Heart left ventricle (tissue), 16 donors: Measurements from ENCODE around the gene SMPD3. TPM values are rescaled to one million over a fixed set of nuclear protein-coding genes. Genes with fewer than 3 reads are reported as not detected.

Experiments
- ATAC-seq, 4 donors: fragments of 200-7000 bp; cut with Tn5 transposase; one replicate each; pipeline ENCODE4 v1.9.1; 2020 to 2022; ENCODE audit warnings: moderate library complexity in 4 of 4, mild to moderate bottlenecking in 3 of 4, moderate number of reproducible peaks in 1 of 4
- DNase-seq, 5 donors: peaks; one replicate each; pipeline ENCODE4 v3.0.0-alpha.2; 2020
- H3K27ac ChIP-seq, 12 donors: fragments of 200-600 bp; sonication (generic) in 4 of 12; one replicate each; pipeline versions ENCODE4 v1.5.0 to v1.8.0; 2016 to 2022; ENCODE audit warnings: mild to moderate bottlenecking in 2 of 12
- H3K27me3 ChIP-seq, 9 donors: fragments of 200-600 bp; sonication (generic) in 2 of 9; one replicate each; pipeline versions ENCODE4 v1.5.1 to v1.8.0; 2016 to 2022; ENCODE audit warnings: mild to moderate bottlenecking in 3 of 9
- H3K36me3 ChIP-seq, 9 donors: fragments of 200-600 bp; sonication (generic) in 2 of 9; one replicate each; pipeline versions ENCODE4 v1.5.0 to v1.8.0; 2018 to 2022; ENCODE audit warnings: mild to moderate bottlenecking in 2 of 9
- H3K4me1 ChIP-seq, 12 donors: fragments of 200-600 bp; sonication (generic) in 4 of 12; one replicate each; pipeline versions ENCODE4 v1.5.0 to v1.8.0; 2016 to 2022; ENCODE audit warnings: mild to moderate bottlenecking in 3 of 12
- H3K4me3 ChIP-seq, 12 donors: fragments of 200-600 bp; sonication (generic) in 4 of 12; one replicate each; pipeline versions ENCODE4 v1.5.0 to v1.8.0; 2017 to 2022; ENCODE audit warnings: mild to moderate bottlenecking in 9 of 12, moderate library complexity in 4 of 12
- H3K9me3 ChIP-seq, 12 donors: fragments of 200-600 bp; sonication (generic) in 4 of 12; one replicate each; pipeline versions ENCODE4 v1.5.0 to v1.8.0; 2016 to 2022; ENCODE audit warnings: mild to moderate bottlenecking in 1 of 12
- POLR2A ChIP-seq, 2 donors: fragments of 450-650 bp; IDR thresholded peaks; one replicate each; pipeline ENCODE4 v1.6.1; 2017; ENCODE audit warnings: antibody characterized with exemption in 2 of 2, mild to moderate bottlenecking in 2 of 2, moderate library complexity in 2 of 2
- WGBS, 4 donors: extraction: QIAGEN DNeasy Blood & Tissue Kit in 2 of 4; methylation state at CpG; one replicate each; pipeline versions ENCODE4 v1.1.5 to v1.1.7; 2013 to 2018; 5-methylcytosine and 5-hydroxymethylcytosine counted together
- intact Hi-C, 10 donors: fragments of 100-400 bp; cut with DNase I; formaldehyde crosslinking; loops; one replicate each; pipeline versions ENCODE4 v1.11.1 to v1.14.2; 2022
- polyA plus RNA-seq, 2 donors: library from polyadenylated mRNA; stranded (reverse); fragments of 200-250 nt; gene quantifications; one replicate each; pipeline ENCODE4 v1.2.3, GENCODE V29; 2013
- total RNA-seq, 9 donors: library from RNA; depleted of rRNA in 2 of 9; stranded (reverse); fragments of >200 nt in 2 of 9; fragmentation: NEBNext Ultra II Directional in 3 of 9; extraction: Animal tissue kit (Norgen Biotek cat#: 25700) in 3 of 9; gene quantifications; one replicate each; pipeline versions ENCODE4 v1.1.0 to v1.2.4, GENCODE V29; 2016 to 2023
- TF ChIP-seq, protein P1 (sequence below), 12 donors: fragments of 200-600 bp; sonication (generic) in 4 of 12; IDR thresholded peaks; one replicate each; pipeline versions ENCODE4 v1.5.0 to v1.8.0; 2018 to 2022; ENCODE audit warnings: antibody characterized with exemption in 12 of 12, mild to moderate bottlenecking in 5 of 12
- donor health status: ischemic (EF 13 %, LVEDD 7.1; RV severe dilation, severe dysfunction).
- donor health status: healthy with polysubstance abuse.
- donor health status: DM: no; HTN: yes; CAD: no.
- donor health status: DM: no; HTN: no; CAD: no.
- donor health status: ischemic (EF 25% LVEDD 6.9; RV normal size, moderate dysfunction).
- donor health status: ischemic (EF 25% LVEDD 5.7; RV mildly dilated, moderate dysfunction).
- donor health status: healthy.
- donor health status: DM: yes; HTN: yes; CAD: no.
- donor health status: ischemic (EF 35%, LVEDD 5.7; RV mildly dilated, moderate dysfunction).
- donor health status: nonischemic (EF 11% LVEDD 7.7; RV severe dilation, severe dysfunction).
- donor health status: DM: yes; HTN: yes; CAD: no.
- donor health status: PGD.
- donor health status: ischemic (EF 29% LVEDD 5.4; RV normal size, mild dysfunction).
- donor health status: nonischemic (EF 23%, LVEDD 6.1; RV moderate dilation, normal function).

Gene SMPD3
- total and polyA plus RNA-seq, 11 donors = 0.07 to 14.4 (median 0.17) TPM; not detected in 3

DNA sequence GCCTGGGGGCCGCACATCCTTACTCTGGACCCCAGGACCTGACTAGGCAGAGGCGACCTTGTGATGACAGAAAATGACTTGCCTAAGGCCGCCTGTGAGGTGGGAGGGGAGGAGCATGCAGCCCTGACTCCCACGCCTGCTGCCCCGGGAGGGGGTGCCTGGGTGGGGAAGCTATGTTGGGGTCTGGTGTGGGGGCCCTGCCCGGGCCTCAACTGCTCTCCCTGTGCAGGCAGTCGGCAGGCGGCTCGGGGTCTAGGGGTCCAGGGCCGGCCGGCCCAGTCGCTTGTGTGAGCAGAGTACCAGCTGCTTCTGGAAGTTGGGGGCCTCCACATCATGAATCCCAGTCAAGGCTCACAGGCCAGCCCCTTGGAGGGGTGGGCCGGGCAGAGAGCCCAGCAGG lies 89.4 kb downstream of the SMPD3 start:
- no peak for ATAC-seq
- intact Hi-C loops = no loop called here
- Histone ChIP-seq H3K4me1 (peaks cover 0 to 22% (median 0%) of the 10 kb centered on the region in 12 donors), H3K36me3 (peaks cover 0 to 62% (median 46%) of the 10 kb centered on the region in 9 donors), H3K27me3 (no peaks in the 10 kb centered on the region), H3K9me3 (no peaks in the 10 kb centered on the region), H3K27ac (no peak overlapping the region), H3K4me3 (no peak overlapping the region)
- TF ChIP-seq POLR2A (IDR thresholded peaks at IDR 0.05) = no peak
- TF ChIP-seq, protein P1, sequence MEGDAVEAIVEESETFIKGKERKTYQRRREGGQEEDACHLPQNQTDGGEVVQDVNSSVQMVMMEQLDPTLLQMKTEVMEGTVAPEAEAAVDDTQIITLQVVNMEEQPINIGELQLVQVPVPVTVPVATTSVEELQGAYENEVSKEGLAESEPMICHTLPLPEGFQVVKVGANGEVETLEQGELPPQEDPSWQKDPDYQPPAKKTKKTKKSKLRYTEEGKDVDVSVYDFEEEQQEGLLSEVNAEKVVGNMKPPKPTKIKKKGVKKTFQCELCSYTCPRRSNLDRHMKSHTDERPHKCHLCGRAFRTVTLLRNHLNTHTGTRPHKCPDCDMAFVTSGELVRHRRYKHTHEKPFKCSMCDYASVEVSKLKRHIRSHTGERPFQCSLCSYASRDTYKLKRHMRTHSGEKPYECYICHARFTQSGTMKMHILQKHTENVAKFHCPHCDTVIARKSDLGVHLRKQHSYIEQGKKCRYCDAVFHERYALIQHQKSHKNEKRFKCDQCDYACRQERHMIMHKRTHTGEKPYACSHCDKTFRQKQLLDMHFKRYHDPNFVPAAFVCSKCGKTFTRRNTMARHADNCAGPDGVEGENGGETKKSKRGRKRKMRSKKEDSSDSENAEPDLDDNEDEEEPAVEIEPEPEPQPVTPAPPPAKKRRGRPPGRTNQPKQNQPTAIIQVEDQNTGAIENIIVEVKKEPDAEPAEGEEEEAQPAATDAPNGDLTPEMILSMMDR (IDR thresholded peaks at IDR 0.05) = no peak
- 85 to 92% (median 90%) methylated on average over 6 to 13 of the region's 13 CpGs for WGBS, 4 donors
- DNase-seq = no peak

DNA sequence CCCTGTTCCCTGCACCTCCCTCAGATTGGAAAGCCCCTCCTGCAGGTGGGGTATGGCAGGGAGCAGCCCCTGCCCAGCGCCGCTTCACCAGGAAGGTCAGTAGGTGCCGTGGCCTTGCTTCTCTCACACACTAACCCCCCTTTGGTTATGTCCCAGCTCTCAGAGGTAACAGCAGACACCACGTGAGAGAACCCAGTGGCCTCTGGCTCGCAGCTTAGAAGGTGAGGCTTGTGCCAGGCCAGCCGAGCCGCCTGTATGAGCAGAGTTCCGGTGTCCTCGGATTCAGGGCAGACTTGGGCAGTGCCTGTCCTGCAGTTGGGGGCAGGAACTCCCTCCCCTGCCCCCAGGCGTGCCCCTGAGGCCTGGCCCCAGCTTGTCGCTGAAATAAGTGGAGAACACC lies 90.4 kb downstream of the SMPD3 start:
- H3K9me3 ChIP-seq = no peaks in the 10 kb centered on the region
- peaks cover 0 to 72% (median 56%) of the 10 kb centered on the region in 9 donors for H3K36me3 ChIP-seq
- no peak overlapping the region for H3K4me3 ChIP-seq
- H3K27ac ChIP-seq = no peak overlapping the region
- WGBS, 4 donors = 88 to 94% (median 89%) methylated on average over 11 of the region's 11 CpGs
- ATAC-seq (no peak), DNase-seq (no peak)
- H3K27me3 ChIP-seq = no peaks in the 10 kb centered on the region
- H3K4me1 ChIP-seq = peaks cover 0 to 22% (median 0%) of the 10 kb centered on the region in 12 donors
- TF ChIP-seq, protein P1 (IDR thresholded peaks at IDR 0.05) = no peak
- no peak for TF ChIP-seq POLR2A (IDR thresholded peaks at IDR 0.05)
- intact Hi-C loops = no loop called here

DNA sequence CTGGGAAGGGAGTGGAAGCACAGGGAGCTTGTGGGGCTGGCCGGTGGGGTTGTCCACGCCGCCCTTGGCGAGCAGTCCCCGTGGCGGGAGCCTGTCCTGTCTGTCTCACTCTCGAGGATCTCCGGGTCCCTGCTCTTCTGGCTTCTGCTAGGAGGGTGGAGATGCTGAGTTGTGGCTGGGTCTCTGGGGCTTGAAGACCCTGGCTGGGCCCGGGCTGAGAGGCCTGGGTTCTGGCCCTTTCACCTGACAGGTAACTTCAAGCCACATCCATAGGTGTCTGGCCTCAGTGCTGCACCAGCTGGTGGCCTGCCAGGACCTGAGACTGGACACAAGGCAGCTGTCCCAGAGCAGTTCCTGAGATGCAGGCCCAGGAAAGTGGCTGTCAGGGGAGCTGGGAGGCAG lies 90.8 kb downstream of the SMPD3 start:
- DNase-seq (peak in 1 of 5 donors; percentile 32), ATAC-seq (no peak)
- H3K9me3 ChIP-seq = no peaks in the 10 kb centered on the region
- no peak for TF ChIP-seq POLR2A (IDR thresholded peaks at IDR 0.05)
- TF ChIP-seq, protein P1 (IDR thresholded peaks at IDR 0.05) = no peak
- no peak overlapping the region for H3K27ac ChIP-seq
- peaks cover 0 to 22% (median 0%) of the 10 kb centered on the region in 12 donors for H3K4me1 ChIP-seq
- H3K36me3 ChIP-seq = peaks cover 0 to 74% (median 60%) of the 10 kb centered on the region in 9 donors
- no peaks in the 10 kb centered on the region for H3K27me3 ChIP-seq
- WGBS, 4 donors = 92 to 96% (median 93%) methylated on average over 9 of the region's 9 CpGs
- intact Hi-C loops = no loop called here
- no peak overlapping the region for H3K4me3 ChIP-seq

DNA sequence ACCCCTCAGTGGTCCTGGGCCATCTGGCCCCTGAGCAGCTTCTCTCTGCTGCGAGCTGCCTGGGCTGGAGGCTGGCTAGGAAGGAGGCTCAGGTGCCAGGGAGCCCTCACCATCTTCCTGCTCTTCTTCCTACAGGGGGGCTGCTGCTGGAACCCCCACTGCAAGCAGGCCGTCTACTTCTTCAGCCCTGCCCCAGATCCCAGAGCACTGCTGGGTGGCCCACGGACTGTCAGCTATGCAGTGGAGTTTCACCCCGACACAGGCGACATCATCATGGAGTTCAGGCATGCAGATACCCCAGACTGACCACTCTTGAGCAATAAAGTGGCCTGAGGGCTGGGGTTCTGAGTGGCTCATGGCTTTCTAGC lies 91.4 kb downstream of the SMPD3 start:
- Histone ChIP-seq H3K27me3 (no peaks in the 10 kb centered on the region), H3K9me3 (no peaks in the 10 kb centered on the region), H3K27ac (no peak overlapping the region), H3K4me1 (peaks cover 0 to 22% (median 0%) of the 10 kb centered on the region in 12 donors), H3K36me3 (peaks cover 0 to 79% (median 66%) of the 10 kb centered on the region in 9 donors), H3K4me3 (peak overlapping the region in 1 of 12 donors; percentile 25)
- TF ChIP-seq, protein P1 (IDR thresholded peaks at IDR 0.05) = no peak
- TF ChIP-seq POLR2A (IDR thresholded peaks at IDR 0.05) = no peak
- ATAC-seq (no peak), DNase-seq (no peak)
- intact Hi-C loops = no loop called here
- 89 to 94% (median 90%) methylated on average over 4 to 5 of the region's 5 CpGs; no CpG with 5 or more reads in 1 of the 4 donors for WGBS, 4 donors
